ENCODE measurements around the gene TUBGCP3.

TUBGCP3 gene

DNA sequence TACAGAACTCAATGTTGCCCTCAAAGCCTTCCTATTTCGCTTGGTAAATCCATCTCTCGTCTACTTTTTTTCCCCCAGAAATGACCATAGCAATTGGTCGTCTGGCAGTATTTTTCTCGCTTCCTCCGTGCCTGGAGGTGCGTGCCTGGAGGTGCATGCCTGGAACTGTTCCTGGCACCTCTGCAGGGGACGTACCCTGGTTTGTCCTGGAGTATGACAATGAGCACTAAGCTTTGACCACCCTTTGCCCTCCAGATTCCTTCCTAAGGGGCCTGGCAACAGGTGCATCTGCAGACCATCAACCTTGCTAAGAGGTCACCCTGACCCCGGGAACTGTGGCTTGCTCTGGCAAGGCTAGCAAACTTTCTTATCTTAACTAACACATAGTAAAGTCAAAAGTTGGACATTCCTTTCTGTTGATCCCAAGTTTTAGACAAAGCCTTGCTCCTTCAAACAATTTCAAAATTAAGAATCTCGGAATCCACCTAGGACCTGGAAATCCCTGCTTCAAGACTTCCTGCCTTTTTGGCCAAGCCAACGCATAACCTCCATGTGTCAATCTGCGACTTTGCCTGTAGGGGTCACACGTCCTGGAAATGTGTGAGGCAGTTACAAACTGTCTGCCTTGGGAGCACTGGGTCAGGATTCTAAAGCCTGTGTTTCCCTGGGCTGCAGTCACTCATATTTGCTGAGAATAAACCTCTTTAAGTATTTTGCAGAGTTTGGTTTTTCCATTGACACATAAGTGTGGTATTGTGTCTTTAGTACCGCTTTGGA is 28.8 kb upstream of the TUBGCP3 start:
- no peak for DNase-seq

DNA sequence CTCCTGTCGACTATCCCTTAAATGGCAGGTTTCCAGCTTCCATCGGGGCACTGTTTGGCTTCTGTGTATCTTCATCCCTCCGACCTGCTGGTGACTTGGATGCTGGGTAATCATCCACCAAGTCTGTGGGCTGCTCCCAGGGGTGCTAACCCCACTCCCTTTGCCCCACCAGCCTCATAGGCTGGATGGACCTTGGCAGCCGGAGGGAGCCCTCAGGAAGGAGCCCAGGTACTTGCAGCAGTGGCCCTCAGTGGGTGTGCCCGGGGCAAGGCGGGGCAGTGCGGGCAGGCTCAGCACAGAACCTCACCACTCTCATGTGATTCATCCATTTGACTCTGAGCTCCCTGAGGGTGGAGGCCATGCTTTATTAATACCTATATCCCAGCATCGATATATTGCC is 27.4 kb upstream of the TUBGCP3 start:
- DNase-seq = no peak

DNA sequence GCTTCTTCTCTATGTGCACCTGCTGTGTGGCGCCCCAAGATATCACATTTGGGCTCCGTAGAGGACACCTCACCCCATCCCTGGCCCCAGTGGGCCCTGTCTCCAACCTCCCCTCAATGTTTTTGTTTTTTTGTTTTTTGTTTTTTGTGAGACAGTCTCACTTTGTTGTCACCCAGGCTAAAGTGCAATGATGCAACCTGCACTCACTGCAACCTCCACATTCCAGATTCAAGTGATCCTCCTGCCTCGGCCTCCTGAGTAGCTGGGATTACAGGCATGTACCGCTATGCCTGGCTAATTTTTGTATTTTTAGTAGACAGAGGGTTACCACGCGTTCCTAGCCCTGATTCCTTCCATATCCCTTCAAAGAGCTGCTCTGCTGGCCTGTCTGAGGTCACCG is 26.9 kb upstream of the TUBGCP3 start:
- no peak for DNase-seq

DNA sequence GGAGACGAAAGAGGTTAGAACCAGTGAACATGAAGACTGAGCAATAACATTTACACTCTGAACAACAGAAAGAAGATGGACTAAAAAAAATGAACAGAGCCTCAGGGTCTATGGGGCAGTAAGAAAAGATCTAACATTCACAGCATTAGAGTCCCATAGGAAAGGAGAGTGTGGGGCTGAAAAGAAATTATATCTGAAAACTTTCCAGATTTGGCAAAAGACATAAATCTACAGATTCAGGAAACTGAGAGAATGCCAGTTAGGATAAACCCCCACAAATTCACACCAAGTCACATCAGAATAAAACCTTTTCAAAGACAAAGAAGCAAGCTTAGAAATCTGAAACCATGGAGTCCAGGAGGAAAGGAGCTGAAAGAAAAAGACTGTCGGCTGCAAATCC is 20.3 kb upstream of the TUBGCP3 start:
- DNase-seq = no peak

DNA sequence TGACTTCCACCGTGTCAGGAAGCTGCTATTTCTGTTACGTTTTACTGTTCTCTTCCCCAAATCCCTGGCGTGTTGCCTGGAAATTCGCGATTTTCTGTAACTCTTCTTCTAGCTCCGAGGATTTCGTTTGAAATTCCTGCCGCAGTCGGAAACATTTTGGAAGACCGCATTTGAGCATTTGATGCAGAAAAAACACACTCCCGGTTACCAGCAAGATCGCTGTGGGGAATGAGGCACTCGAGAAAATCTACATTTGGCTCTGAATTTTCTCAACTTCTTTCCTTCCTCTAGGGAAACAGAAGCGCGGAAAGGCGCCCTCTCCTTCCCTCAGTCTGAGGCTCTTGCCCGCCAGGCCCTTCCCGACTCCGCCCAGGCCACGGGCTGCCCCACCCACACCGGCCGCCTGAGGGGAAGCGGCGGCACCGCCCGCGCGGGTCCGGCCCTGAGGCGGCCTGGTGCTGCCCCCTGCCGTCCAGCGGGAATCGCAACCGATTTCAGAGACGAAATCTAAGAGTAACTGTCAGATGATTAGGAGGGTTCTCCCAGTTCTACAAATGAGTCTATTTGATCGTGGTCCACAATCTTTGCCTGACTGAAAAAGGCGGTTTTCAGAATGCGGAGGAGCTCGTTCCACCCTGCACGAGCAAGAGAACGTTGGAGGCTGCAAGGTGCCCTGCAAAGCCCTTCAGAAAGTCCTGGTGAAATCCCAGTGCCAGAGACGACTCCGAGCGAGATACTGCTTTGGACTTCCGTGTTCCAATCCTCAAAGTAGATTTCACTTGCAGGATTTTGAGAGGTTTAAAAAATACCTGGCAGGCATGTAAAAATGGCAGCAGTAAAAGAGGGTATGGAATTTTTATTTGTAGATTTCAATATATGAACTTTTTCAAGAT is 18.4 kb upstream of the TUBGCP3 start:
- peak; percentile 63 for DNase-seq

DNA sequence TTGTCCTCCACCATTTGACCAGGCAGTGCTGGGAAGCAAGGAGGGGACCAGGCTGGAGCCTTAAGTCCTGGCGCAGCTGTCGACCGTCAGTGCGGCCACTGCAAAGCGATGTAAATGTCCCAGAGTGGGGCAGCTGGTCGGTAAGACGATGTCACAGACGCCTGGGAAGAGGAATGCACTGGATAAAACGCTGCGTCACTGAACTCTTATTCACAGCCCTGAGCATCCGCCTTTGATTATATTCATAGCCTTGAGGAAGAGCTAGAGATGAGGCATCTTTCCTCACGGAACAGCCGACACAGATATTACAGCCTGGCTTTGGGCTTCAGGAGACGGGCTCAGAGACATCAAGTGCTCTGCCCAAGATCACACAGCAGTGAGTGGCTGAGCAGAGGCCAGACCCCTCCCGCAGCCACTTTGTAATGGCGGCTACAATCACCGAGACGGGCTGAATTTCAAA is 17.6 kb upstream of the TUBGCP3 start:
- no peak for DNase-seq

DNA sequence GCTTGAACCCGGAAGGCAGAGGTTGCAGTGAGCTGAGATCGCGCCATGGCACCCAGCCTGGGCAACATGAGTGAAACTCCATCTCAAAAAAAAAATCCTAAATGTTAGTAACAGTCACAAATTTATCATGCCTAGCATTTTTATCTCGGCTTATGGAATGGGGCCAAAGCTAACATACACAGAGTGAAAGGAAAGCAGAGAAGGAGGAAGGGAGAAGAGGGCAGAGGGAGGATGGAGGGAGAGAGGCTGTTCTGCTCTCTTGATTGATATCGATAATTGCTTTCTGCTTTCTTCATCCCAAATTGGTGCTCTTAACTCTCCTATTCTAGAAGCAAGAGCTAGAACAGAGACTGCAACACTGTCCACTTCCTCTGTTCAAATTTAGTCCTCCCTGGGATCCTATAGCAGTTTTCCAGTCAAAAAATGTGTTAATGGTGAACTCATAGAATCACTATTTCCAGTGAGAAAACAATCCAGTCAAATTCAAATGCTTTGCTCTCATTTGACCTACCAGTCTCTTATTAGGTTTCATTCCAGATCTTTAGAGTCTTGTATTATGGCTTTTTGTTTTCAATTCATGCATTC is 15.8 kb upstream of the TUBGCP3 start:
- DNase-seq = no peak

DNA sequence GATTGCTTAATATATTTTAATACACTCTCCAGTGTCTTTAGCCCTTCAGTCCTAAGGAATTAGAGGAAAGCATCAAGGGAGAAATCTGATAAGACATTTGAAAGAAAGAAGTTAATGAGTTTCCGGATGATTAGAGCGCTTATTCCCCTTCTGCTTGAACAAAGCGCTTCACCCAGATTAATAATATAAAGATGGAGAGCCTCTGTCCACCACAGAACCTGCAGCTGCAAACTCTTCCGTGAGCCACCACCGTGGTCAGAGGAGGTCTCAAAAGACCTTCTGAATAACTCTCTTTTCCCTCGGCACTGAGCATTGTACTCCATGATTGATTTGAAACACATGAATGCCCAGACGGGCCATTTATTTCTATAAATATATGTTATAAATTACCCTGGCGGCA is 14.2 kb upstream of the TUBGCP3 start:
- no peak for DNase-seq

DNA sequence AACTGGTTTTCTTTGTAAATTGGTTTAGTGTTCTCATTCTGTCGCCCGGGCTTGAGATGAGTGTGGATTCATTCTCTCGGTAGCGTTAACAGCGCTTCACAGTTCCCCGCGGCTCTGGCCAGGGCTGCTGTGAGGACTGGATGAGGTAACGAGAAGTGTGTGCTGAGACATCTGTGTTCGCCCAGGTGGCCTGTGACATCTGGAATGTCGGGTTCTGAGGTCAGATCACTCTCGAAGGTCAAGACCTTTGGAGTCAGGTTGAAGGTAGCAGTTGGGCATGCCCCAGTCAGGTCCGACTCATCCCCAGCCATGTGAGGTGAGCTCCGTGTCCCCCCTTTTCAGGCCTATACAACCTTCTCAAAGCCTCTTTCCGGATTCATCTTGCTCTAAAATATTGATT is 13.4 kb upstream of the TUBGCP3 start:
- DNase-seq = no peak

DNA sequence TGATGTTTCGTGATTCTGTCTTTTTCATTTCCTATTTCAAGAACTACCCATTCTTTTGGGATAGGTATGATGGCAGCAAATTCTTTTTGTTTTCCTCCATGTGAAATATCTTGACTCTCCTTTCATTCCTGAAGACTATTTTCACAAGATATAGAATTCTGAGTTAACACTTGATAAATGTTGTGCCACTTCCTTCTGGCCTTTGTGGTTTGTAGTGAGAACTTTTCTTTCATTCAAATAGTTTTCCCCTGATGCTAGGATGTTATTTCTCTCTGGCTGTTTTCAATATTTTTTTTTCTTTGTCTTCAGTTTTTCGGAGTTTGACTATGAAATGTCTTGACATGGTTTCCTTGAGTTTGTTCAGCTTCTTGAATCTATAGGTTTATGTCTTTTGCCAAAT is 8.3 kb upstream of the TUBGCP3 start:
- DNase-seq = no peak

DNA sequence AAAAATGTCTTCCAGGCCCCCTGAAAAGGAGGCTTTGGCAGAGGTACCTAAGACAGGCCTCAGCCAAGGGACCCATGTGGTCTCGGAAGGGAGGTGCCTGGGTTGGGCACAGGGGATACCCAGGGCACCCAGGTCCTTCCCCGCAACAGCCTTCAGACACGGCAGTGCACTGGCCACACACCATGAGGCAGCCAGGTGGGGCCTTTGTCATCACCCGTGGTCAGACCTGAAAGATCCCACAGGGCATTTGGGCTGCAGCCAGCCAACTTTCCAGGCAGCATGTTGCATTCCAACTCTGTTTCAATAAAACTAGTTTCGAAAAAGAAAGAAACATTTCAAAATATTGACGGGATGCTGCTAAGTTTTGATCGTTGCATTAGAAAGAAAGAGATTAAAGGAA is 4.7 kb upstream of the TUBGCP3 start:
- no peak for DNase-seq

DNA sequence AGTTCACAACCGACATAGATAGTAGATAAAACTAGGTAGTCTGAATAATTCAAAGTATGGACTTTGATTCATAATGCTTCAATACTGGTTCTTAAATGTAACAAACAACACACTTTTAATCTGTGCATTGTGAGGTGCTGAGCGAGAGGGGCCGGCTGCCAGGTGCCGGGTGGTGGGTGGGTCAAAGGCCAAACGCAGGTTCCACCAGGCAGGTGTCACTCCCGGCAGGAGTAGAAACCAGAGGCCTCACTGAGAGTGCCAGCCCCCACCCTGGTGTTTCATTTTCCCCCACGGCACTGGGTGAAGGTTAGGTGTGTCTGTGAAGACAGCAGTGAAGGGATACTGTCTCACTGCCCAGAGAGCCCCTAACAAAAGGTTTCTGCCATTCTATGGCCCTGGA is 4.2 kb upstream of the TUBGCP3 start:
- DNase-seq = no peak

DNA sequence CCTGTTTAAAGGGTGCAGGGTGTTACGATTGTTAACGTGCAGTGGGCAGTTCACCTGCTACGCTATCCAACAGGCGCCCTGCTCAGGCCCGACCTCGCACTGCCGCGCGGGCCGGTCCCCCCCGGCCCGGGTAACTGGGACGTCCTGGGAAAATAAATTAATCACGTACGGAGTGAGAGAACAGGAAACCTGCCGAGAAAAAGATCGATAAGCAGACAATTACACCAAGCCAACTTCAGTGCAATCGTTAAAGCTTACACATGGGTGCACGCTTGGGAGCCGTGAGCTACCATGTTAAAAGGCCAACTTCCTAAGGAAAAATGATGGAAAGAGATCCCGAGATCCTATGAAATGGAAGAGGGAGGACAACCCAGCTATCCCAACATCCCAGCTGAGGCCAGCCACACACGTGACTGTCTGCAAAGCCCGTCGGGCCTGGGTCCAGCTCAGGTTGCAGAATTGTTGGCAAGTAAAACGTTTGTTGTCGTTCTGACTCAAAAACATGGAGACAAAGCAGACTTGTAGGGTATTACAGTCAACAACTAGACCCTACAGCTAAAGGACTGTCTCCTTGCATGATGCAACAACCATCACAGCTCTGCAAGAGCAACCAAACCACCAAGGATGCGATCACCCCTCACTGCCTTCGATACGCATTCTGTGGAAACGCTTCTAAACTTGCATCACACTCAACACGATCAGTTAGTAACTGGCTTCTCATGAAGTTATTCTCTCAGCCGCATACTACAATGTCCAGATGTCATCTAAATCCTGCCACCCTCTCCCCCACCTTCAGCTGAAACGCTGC is 741 bp upstream of the TUBGCP3 start:
- DNase-seq = no peak

DNA sequence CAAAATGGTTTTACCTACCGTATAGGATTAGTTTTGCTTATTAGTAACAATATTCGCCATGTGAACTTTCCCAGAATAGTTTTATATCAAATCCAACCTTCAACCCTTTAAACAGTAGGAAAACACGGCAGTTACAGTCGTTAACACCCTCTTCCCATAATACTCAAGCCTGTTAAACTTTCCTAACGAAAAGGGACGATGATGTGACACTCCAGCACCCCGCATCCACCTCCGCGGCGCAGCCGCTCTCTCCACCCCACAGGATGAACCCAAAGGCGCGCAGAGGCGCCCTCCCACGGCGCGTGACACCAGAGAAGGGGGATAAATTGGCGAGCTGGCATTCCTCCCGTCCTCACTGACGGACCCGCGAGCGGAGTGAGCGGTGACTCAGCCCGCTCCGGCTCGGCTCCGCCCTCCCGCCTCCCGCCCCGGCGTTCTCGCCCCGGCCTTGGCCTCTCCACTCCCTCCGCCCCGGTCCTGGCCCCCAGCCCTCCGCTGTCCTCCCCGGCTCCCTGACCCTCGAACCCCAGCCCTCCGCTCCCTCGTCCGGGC is 665 bp downstream of the TUBGCP3 start:
- DNase-seq = no peak

DNA sequence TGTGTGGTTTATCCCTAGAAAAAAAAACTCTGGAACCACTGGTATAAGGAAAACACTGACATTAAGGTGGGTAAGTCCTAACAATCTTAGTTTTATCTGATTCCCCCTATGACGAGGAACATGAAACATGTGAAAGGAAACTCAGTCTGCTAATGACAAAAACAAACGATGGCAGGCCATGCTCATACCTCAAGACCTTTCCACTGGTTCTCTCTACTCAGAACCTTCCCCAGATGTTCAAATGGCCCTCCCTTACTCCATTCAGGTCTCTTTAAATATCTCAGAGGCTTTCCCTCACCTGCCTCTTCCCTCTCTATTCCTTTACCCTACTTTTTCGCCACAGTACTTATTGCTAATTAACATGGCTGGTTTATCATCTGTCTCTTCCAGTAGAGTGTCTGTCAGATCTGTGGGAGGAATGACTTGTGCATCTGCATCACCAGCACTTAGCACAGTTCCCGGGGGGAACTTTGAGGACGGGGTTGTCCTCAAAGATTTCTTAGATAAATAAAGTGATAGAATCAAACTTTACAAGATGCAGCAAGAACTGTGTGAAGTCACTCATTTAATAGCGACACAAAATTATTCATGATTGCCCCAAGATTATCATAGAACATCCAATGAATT is 1.5 kb downstream of the TUBGCP3 start:
- no peak for DNase-seq

DNA sequence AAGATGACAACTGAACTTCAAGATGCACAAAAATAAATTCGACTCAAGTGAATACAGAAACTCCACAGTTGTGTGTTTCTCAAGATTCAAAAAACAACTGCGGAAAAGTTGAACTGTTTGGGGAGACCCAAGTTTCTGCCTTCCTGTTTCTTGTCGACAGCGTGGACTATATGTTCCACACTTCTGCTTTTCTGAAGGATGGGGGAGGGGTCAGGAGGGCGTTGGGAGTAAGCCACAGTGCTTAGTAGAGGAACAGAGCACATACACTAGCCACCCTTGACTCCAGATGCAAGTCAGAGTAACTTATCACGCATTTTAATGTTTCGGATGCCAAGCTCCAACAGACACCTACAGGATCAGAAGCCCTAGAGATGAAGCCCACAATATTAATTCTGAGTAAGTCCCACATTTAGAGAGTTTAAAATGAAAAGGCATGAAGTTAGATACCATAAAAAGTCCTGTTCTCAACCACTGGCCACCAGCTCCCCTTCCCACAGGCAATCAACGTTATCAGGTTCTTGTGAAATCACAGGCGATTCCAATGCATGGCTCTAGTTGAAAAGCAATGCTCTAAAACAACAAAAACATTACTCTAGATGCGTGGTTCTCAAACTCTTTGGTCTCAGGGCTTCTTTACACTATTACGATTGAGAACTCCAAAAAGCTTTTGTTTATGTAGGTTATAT is 4.2 kb downstream of the TUBGCP3 start:
- DNase-seq = no peak

DNA sequence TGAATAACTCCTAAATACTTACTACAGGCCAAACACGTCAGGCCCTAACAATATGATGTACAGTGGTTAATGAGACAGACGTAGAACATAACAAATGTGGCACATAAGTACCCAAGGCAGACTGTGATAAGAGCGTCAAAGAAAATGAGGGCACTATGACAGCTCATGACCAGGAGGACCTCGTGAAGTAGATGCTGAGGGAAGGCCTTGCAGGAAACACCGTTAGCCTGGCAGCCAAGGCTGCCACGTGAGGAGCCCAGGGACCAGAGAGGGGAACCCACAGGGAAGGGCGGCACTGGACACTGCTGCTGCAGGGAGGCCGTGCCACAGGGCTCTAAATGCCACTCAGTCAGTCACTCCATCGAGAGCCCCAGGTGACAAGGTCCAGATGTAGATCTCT is 5.7 kb downstream of the TUBGCP3 start:
- no peak for DNase-seq

DNA sequence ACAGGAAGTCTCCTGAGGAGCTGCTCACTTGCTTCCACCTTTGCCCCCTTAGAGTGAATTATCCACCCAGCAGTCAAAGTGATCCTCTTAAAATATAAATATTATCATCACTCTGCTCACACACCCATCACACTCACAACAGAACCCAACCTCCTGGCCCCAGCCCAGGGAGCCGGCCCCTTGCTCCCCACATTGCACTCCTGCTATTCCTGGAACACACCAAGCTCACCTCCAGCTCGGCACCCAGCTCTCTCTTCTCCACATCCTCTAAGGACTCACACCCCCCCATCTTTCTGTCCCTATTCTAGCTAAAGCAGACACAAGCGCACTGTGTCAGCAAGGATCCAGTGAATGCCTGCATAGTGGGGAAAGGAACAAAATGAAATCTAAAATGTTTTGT is 7.0 kb downstream of the TUBGCP3 start:
- DNase-seq = no peak

DNA sequence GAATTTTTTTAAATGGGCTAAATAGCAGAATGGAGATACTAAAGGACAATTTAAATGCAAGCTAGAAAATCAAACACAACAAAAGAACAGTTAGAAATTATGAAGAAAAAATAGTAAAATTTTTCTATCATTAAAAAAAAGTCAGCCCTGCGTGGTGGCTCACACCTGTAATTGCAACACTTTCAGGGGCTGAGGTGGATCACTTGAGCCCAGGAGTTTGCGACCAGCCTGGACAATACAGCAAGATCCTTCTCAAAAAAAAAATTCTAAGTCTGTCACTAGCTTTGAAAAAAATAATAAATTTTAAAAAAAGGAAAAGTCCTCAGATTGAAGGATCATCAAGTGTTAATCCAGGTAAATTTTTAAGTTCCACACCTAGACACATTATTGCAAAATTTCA is 7.7 kb downstream of the TUBGCP3 start:
- no peak for DNase-seq

DNA sequence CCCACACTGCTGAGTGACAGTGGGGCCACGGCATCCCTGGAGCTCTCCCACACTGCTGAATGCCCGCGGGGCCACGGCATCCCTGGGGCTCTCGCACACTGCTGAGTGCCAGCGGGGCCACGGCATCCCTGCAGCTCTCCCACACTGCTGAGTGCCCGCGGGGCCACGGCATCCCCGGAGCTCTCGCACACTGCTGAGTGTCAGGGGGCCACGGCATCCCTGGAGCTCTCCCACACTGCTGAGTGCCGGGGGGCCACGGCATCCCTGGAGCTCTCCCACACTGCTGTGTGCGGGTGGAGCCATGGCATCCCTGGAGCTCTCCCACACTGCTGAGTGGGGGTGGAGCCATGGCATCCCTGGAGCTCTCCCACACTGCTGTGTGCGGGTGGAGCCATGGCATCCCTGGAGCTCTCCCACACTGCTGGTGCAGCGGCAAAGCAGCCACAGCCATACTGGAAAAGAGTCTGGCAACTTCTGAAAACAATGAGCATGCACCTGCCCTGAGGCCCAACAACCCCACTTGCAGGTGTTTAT is 8.6 kb downstream of the TUBGCP3 start:
- no peak for DNase-seq

DNA sequence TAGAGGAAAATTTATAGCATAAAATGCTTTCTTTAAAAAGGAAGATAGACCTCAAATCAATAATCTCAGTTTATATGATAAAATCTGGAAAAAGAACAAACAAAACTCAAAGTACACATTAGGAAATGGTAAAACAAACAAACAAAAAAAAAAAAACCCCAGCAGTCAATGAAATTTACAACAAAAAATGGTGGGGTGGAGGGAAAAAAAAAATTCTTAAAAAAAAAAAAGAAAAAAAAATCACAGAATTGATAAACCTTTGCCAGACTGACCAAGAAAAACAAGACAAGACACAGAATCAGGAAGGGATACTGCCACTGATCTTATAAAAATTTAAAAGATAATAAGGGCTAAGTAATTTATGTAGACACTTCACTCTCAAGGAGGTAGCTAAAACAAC is 11.2 kb downstream of the TUBGCP3 start:
- no peak for DNase-seq
